Naive thymus-derived CD4-positive, alpha-beta T cell (primary cell): Measurements from ENCODE around the gene LTBP2. TPM values are rescaled to one million over a fixed set of nuclear protein-coding genes. Genes with fewer than 3 reads are reported as not detected.
A peak's percentile ranks its signal among the peaks of the same experiment; 100 is the strongest.

Experiments
- ATAC-seq: fragments of 150-1000 bp; cut with Tn5 transposase; 2 replicates; pipeline ENCODE4 v1.10.0; 2021; ENCODE audit warnings: mild to moderate bottlenecking, moderate library complexity
- CTCF ChIA-PET: fragments of 350-600 bp; sonication (Branson Sonifier 250); formaldehyde crosslinking; loops from one replicate; lab custom pipeline; 2021; ENCODE audit warnings: antibody characterized with exemption; lab: Charles Lee
- POLR2A ChIA-PET: fragments of 350-600 bp; sonication (Branson Sonifier 250); formaldehyde crosslinking; loops from one replicate; lab custom pipeline; 2021; ENCODE audit warnings: antibody characterized with exemption, inconsistent platforms; lab: Charles Lee
- DNase-seq, 9 donors: peaks; one replicate each; pipeline versions ENCODE4 v3.0.0 to v3.0.0-alpha.2; 2020 to 2022; ENCODE audit warnings: mixed read lengths in 1 of 9
- H3K27ac ChIP-seq: one replicate; pipeline ENCODE4 v1.7.0; 2013; ENCODE audit warnings: mild to moderate bottlenecking, low read depth, low read length, moderate library complexity
- H3K27me3 ChIP-seq, 2 donors: one replicate each; pipeline ENCODE4 v1.7.0; 2013; ENCODE audit warnings: low read length in 2 of 2, mild to moderate bottlenecking in 2 of 2, moderate library complexity in 2 of 2; ENCODE audit not compliant: control insufficient read depth in 2 of 2, insufficient read depth in 2 of 2
- H3K36me3 ChIP-seq, 3 experiments: 1 replicate in 2 of 3; 2 replicates in 1 of 3; pipeline ENCODE4 v1.7.0; 2013; ENCODE audit warnings: low read length in 3 of 3, mild to moderate bottlenecking in 3 of 3, moderate library complexity in 1 of 3; ENCODE audit not compliant: insufficient read depth in 3 of 3, control insufficient read depth in 2 of 3
- H3K4me1 ChIP-seq, 2 donors: one replicate each; pipeline ENCODE4 v1.7.0; 2013; ENCODE audit warnings: low read length in 2 of 2, mild to moderate bottlenecking in 2 of 2, moderate library complexity in 1 of 2; ENCODE audit not compliant: control insufficient read depth in 2 of 2, insufficient read depth in 2 of 2
- H3K4me3 ChIP-seq: 2 replicates; pipeline ENCODE4 v1.7.0; 2013; ENCODE audit warnings: mild to moderate bottlenecking, low read length
- H3K9me3 ChIP-seq, 3 experiments: 1 replicate in 2 of 3; 2 replicates in 1 of 3; pipeline ENCODE4 v1.7.0; 2013; ENCODE audit warnings: low read length in 3 of 3; ENCODE audit not compliant: control insufficient read depth in 2 of 3
- H3K27ac Mint-ChIP-seq, 9 donors: one replicate each; pipeline ENCODE4 v1.8.0; 2020 to 2022; ENCODE audit warnings: mixed read lengths in 9 of 9, mild to moderate bottlenecking in 8 of 9, moderate library complexity in 5 of 9, inconsistent platforms in 2 of 9
- H3K27me3 Mint-ChIP-seq, 5 donors: one replicate each; pipeline ENCODE4 v1.8.0; 2021 to 2022; ENCODE audit warnings: mixed read lengths in 5 of 5, mild to moderate bottlenecking in 1 of 5
- H3K36me3 Mint-ChIP-seq, 5 donors: one replicate each; pipeline ENCODE4 v1.8.0; 2020 to 2022; ENCODE audit warnings: mixed read lengths in 5 of 5, mild to moderate bottlenecking in 3 of 5, inconsistent platforms in 1 of 5
- H3K4me1 Mint-ChIP-seq, 7 donors: one replicate each; pipeline ENCODE4 v1.8.0; 2020 to 2022; ENCODE audit warnings: mixed read lengths in 7 of 7, mild to moderate bottlenecking in 3 of 7, inconsistent platforms in 1 of 7
- H3K4me3 Mint-ChIP-seq, 10 donors: one replicate each; pipeline ENCODE4 v1.8.0; 2020 to 2022; ENCODE audit warnings: mild to moderate bottlenecking in 10 of 10, mixed read lengths in 10 of 10, moderate library complexity in 6 of 10, inconsistent platforms in 2 of 10
- H3K9me3 Mint-ChIP-seq, 11 donors: one replicate each; pipeline ENCODE4 v1.8.0; 2020 to 2022; ENCODE audit warnings: mixed read lengths in 11 of 11, mild to moderate bottlenecking in 4 of 11, inconsistent platforms in 1 of 11, moderate library complexity in 1 of 11
- intact Hi-C, 2 donors: fragments of 100-400 bp; cut with micrococcal nuclease; formaldehyde crosslinking; loops; one replicate each; pipeline ENCODE4 v1.15.1; 2023
- polyA plus RNA-seq, 2 donors: library from polyadenylated mRNA; unstranded; fragments of 300-500 nt; fragmentation: Illumina TruSeq; gene quantifications; one replicate each; pipeline ENCODE4 v1.2.3, GENCODE V29; 2021
- total RNA-seq, 6 experiments: library from RNA in 5 of 6; stranded (reverse) in 5 of 6; gene quantifications; 1 replicate in 5 of 6; 2 replicates in 1 of 6; pipeline ENCODE4 v1.2.3 and lab custom pipeline; 2021 to 2026

The LTBP2 gene
- total and polyA plus RNA-seq, 7 experiments from 2014 or later: 0.07 to 1.1 (median 0.27) TPM

- ATAC-seq (no peak), DNase-seq (no peak)
- Histone ChIP-seq H3K9me3 (no peaks in the 10 kb centered on the region), H3K4me1 (peaks cover 3 to 4% of the 10 kb centered on the region in 2 donors), H3K36me3 (no peaks in the 10 kb centered on the region), H3K27me3 (no peaks in the 10 kb centered on the region), H3K4me3 (no peak overlapping the region), H3K27ac (no peak overlapping the region)
- Mint-ChIP-seq H3K27me3 (peaks cover 0 to 54% (median 6%) of the 10 kb centered on the region in 5 donors), H3K4me1 (peaks cover 21 to 37% (median 32%) of the 10 kb centered on the region in 7 donors), H3K4me3 (peak overlapping the region; percentile 45 to 83 (median 70)), H3K36me3 (no peaks in the 10 kb centered on the region), H3K27ac (peak overlapping the region in 4 of 9 donors; percentile 36 to 50 (median 43)), H3K9me3 (no peaks in the 10 kb centered on the region)
- ChIA-PET POLR2A (no interaction called here), CTCF (interaction anchor here (0.7 to 3.0 kb wide), 5 partner anchors 57 to 175 kb away, joined by 3 to 14 read pairs (median 3); partner anchors contain the start of gene YLPM1)
- intact Hi-C loops: loop anchor here in 1 of 2 donors (5.0 kb wide), 1 partner anchor 686 kb away; no protein-coding TSS in a partner anchor
Observed at GRCh38 chr14:74610866-74611649, 979 bp downstream of the LTBP2 start.

GRCh38 chr14:74610199-74610865, 1.7 kb downstream of the LTBP2 start:
- no peak overlapping the region for H3K27ac ChIP-seq
- ChIA-PET CTCF (interaction anchor here (0.6 to 3.0 kb wide), 7 partner anchors 7 to 249 kb away, joined by 3 to 30 read pairs (median 5); partner anchors contain the start of gene YLPM1), POLR2A (interaction anchor here (1.8 to 1.9 kb wide), 2 partner anchors 8 to 153 kb away, joined by 12 read pairs; partner anchors contain the start of gene YLPM1)
- H3K9me3 ChIP-seq: no peaks in the 10 kb centered on the region
- no peaks in the 10 kb centered on the region for H3K9me3 Mint-ChIP-seq
- H3K36me3 ChIP-seq: no peaks in the 10 kb centered on the region
- H3K27ac Mint-ChIP-seq: peak overlapping the region in 7 of 9 donors; percentile 36 to 76 (median 50)
- H3K4me1 Mint-ChIP-seq: peaks cover 17 to 31% (median 27%) of the 10 kb centered on the region in 7 donors
- peaks cover 0 to 47% (median 6%) of the 10 kb centered on the region in 5 donors for H3K27me3 Mint-ChIP-seq
- no peaks in the 10 kb centered on the region for H3K36me3 Mint-ChIP-seq
- no peaks in the 10 kb centered on the region for H3K27me3 ChIP-seq
- peak overlapping the region; percentile 7 to 81 (median 67) for H3K4me3 Mint-ChIP-seq
- no peak overlapping the region for H3K4me3 ChIP-seq
- intact Hi-C loops: loop anchor here in 1 of 2 donors (5.0 kb wide), 1 partner anchor 687 kb away; no protein-coding TSS in a partner anchor
- H3K4me1 ChIP-seq: peaks cover 3 to 4% of the 10 kb centered on the region in 2 donors
- ATAC-seq (no peak), DNase-seq (no peak)

- Histone ChIP-seq H3K4me1 (peaks cover 0 to 3% of the 10 kb centered on the region in 2 donors), H3K27me3 (no peaks in the 10 kb centered on the region), H3K36me3 (no peaks in the 10 kb centered on the region), H3K27ac (no peak overlapping the region), H3K4me3 (no peak overlapping the region), H3K9me3 (no peaks in the 10 kb centered on the region)
- Mint-ChIP-seq H3K36me3 (no peaks in the 10 kb centered on the region), H3K27ac (peak overlapping the region in 4 of 9 donors; percentile 45 to 76 (median 54)), H3K27me3 (peaks cover 0 to 41% (median 5%) of the 10 kb centered on the region in 5 donors), H3K9me3 (no peaks in the 10 kb centered on the region), H3K4me1 (peaks cover 15 to 30% (median 24%) of the 10 kb centered on the region in 7 donors), H3K4me3 (peak overlapping the region in 9 of 10 donors; percentile 7 to 81 (median 63))
- DNase-seq (no peak), ATAC-seq (no peak)
- intact Hi-C loops: loop anchor here (1.0 to 5.0 kb wide), 11 partner anchors 53 to 1053 kb away; partner anchors contain the start of genes AREL1 (in 2 of the 2), FCF1 (in 2 of the 2), YLPM1 (in 2 of the 2) and ERG28 (in 1 of the 2)
- POLR2A ChIA-PET: interaction anchor here (0.5 to 1.9 kb wide), 6 partner anchors 9 to 333 kb away, joined by 3 to 12 read pairs (median 3); partner anchors contain the start of gene YLPM1
- CTCF ChIA-PET: interaction anchor here (0.6 to 2.3 kb wide), 31 partner anchors 8 to 479 kb away, joined by 3 to 30 read pairs (median 4); partner anchors contain the start of gene YLPM1
Observed at GRCh38 chr14:74609721-74610120, 2.3 kb downstream of the LTBP2 start.

GRCh38 chr14:74608959-74609611, 3.0 kb downstream of the LTBP2 start:
- Histone ChIP-seq H3K9me3 (no peaks in the 10 kb centered on the region), H3K36me3 (no peaks in the 10 kb centered on the region), H3K4me1 (peaks cover 0 to 3% of the 10 kb centered on the region in 2 donors), H3K4me3 (no peak overlapping the region), H3K27ac (no peak overlapping the region), H3K27me3 (no peaks in the 10 kb centered on the region)
- ChIA-PET CTCF (interaction anchor here (0.5 to 2.3 kb wide), 43 partner anchors 8 to 725 kb away, joined by 3 to 30 read pairs (median 4); partner anchors contain the start of gene YLPM1), POLR2A (interaction anchor here (0.5 to 1.9 kb wide), 6 partner anchors 10 to 333 kb away, joined by 3 to 12 read pairs (median 3); partner anchors contain the start of gene YLPM1)
- DNase-seq: peak; percentile 70 to 90 (median 80)
- peaks cover 11 to 24% (median 20%) of the 10 kb centered on the region in 7 donors for H3K4me1 Mint-ChIP-seq
- ATAC-seq: peak; percentile 67
- intact Hi-C loops: loop anchor here (1.0 to 5.0 kb wide), 10 partner anchors 53 to 1053 kb away; partner anchors contain the start of genes AREL1 (in 2 of the 2), FCF1 (in 2 of the 2), YLPM1 (in 2 of the 2) and ERG28 (in 1 of the 2)
- H3K4me3 Mint-ChIP-seq: peak overlapping the region in 7 of 10 donors; percentile 12 to 73 (median 44)
- H3K36me3 Mint-ChIP-seq: no peaks in the 10 kb centered on the region
- H3K9me3 Mint-ChIP-seq: no peaks in the 10 kb centered on the region
- H3K27me3 Mint-ChIP-seq: peaks cover 0 to 36% (median 3%) of the 10 kb centered on the region in 5 donors
- peak overlapping the region in 6 of 9 donors; percentile 28 to 87 (median 57) for H3K27ac Mint-ChIP-seq

- Histone ChIP-seq H3K27me3 (no peaks in the 10 kb centered on the region), H3K4me1 (peaks cover 0 to 3% of the 10 kb centered on the region in 2 donors), H3K27ac (no peak overlapping the region), H3K9me3 (no peaks in the 10 kb centered on the region), H3K4me3 (no peak overlapping the region), H3K36me3 (no peaks in the 10 kb centered on the region)
- ChIA-PET CTCF (no interaction called here), POLR2A (interaction anchor here (0.6 kb wide), 1 partner anchor 217 kb away, joined by 3 read pairs; no protein-coding TSS in a partner anchor)
- Mint-ChIP-seq H3K4me1 (peaks cover 7 to 17% (median 14%) of the 10 kb centered on the region in 7 donors), H3K27ac (no peak overlapping the region), H3K27me3 (peaks cover 0 to 28% (median 0%) of the 10 kb centered on the region in 5 donors), H3K4me3 (no peak overlapping the region), H3K9me3 (no peaks in the 10 kb centered on the region), H3K36me3 (no peaks in the 10 kb centered on the region)
- intact Hi-C loops: loop anchor here in 1 of 2 donors (5.0 kb wide), 2 partner anchors 56 to 1056 kb away; partner anchors contain the start of genes ERG28 and TTLL5
- DNase-seq (no peak), ATAC-seq (no peak)
Observed at GRCh38 chr14:74606727-74607126, 5.3 kb downstream of the LTBP2 start.
